Measurements from ENCODE around the gene HOXD9. TPM values are rescaled to one million over a fixed set of nuclear protein-coding genes. Genes with fewer than 3 reads are reported as not detected.

The HOXD9 gene
- total and polyA plus RNA-seq, 8 donors, result 0.18 to 0.76 (median 0.49) TPM; not detected in 4

DNA sequence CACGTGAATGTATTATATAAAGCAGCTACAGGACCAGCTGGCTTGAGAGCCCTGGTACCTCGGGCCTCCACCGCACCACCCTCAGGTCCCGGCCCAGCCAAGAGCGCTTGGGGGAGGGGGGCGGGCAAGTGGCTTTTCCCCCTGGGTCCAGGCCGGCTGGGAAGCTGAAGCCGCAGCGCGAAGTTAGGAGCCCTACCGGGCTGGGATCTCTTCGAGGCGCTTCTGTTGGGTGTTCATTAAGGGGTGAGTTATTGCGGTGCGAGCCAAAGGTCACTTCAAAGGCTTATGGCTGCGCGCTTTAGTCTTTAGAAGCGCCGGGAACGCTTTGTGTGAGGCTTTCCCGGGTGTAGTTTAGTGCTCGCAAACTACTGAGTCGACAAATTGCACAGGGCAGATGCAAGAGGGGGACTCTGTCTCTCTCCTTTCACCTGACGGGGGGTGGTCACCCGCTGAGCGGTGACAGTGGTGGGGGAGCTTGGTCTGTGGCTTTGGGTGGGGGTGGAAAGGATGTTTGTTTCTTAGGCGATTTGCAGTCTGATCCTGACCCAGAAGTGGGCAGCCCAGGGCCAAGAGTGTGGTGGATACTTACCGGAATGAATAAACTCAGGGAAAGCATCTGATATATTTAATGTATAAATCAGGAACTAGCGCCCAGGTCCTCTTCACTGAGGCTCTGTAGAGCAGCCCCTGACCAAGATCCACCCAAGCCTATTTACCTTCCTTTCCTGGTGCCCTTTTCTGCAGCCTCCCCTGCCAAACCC lies 40.6 kb downstream of the HOXD9 start:
- no peak for DNase-seq
- H3K4me3 ChIP-seq, result no peak overlapping the region
- 6 to 15% (median 11%) methylated on average over 29 of the region's 29 CpGs for WGBS, 5 donors
- H3K27me3 ChIP-seq, result peaks cover 33 to 100% (median 96%) of the 10 kb centered on the region in 3 donors
- peaks cover 12 to 59% (median 27%) of the 10 kb centered on the region in 4 donors for H3K4me1 ChIP-seq
- no peaks in the 10 kb centered on the region for H3K36me3 ChIP-seq
- no peak for TF ChIP-seq EP300 (IDR thresholded peaks at IDR 0.05)
- TF ChIP-seq POLR2A (IDR thresholded peaks at IDR 0.05), result no peak
- TF ChIP-seq POLR2AphosphoS5 (IDR thresholded peaks at IDR 0.05), result no peak
- TF ChIP-seq, protein P1, sequence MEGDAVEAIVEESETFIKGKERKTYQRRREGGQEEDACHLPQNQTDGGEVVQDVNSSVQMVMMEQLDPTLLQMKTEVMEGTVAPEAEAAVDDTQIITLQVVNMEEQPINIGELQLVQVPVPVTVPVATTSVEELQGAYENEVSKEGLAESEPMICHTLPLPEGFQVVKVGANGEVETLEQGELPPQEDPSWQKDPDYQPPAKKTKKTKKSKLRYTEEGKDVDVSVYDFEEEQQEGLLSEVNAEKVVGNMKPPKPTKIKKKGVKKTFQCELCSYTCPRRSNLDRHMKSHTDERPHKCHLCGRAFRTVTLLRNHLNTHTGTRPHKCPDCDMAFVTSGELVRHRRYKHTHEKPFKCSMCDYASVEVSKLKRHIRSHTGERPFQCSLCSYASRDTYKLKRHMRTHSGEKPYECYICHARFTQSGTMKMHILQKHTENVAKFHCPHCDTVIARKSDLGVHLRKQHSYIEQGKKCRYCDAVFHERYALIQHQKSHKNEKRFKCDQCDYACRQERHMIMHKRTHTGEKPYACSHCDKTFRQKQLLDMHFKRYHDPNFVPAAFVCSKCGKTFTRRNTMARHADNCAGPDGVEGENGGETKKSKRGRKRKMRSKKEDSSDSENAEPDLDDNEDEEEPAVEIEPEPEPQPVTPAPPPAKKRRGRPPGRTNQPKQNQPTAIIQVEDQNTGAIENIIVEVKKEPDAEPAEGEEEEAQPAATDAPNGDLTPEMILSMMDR (IDR thresholded peaks at IDR 0.05), result no peak
- H3K27ac ChIP-seq, result no peak overlapping the region
- peaks cover 0 to 12% (median 3%) of the 10 kb centered on the region in 4 donors for H3K9me3 ChIP-seq
- intact Hi-C loops (cut with DNase I; ENCODE audit: low total_unique reads), result no loop called here

DNA sequence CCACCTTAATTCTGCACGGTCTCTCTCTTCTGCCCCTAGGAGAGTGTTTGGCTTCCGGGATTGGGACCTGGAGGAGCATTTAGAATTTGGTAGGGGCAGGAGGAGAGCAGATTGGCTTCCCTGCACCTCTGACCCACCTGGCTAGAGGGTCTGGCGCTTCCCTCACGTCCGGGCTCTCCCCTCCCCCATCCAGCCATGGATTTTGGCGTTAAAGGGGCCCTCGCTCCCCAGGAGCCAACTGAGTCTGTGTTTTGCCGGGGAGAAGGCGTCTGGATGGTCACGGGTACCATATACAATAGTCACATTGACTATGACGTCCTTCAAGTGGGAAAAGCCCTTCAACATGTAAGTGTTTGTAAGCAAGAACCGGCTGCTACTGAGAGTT lies 41.1 kb downstream of the HOXD9 start:
- intact Hi-C loops (cut with DNase I; ENCODE audit: low total_unique reads), result no loop called here
- H3K27me3 ChIP-seq, result peaks cover 33 to 100% (median 96%) of the 10 kb centered on the region in 3 donors

DNA sequence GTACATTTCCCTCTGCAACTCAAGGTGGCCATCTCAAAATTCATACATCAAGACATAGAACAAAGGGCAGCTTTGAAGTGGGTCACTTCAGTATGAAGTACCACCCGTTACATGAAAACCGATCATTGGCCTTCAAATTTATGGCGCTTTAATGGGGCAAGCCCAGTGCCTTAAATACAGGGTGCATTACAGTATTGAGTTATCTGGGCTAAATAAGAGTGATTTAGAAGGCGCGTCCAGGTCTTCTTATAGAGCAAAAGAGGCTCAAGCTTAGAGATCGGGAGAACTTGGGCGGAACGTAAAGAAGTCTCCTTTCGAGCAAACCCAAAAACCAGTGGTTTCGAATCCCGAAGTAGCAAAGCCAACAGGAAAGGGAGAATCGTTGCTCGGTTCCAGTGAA lies 41.7 kb downstream of the HOXD9 start:
- TF ChIP-seq EP300 (IDR thresholded peaks at IDR 0.05) (no peak), POLR2AphosphoS5 (IDR thresholded peaks at IDR 0.05) (no peak), POLR2A (IDR thresholded peaks at IDR 0.05) (no peak)
- TF ChIP-seq, protein P1 (IDR thresholded peaks at IDR 0.05), result no peak
- no peak overlapping the region for H3K27ac ChIP-seq
- H3K36me3 ChIP-seq, result no peaks in the 10 kb centered on the region
- H3K27me3 ChIP-seq, result peaks cover 28 to 100% (median 96%) of the 10 kb centered on the region in 3 donors
- DNase-seq, result no peak
- 14 to 28% (median 20%) methylated on average over 13 of the region's 13 CpGs for WGBS, 5 donors
- no peak overlapping the region for H3K4me3 ChIP-seq
- peaks cover 0 to 12% (median 3%) of the 10 kb centered on the region in 4 donors for H3K9me3 ChIP-seq
- intact Hi-C loops (cut with DNase I; ENCODE audit: low total_unique reads), result no loop called here
- H3K4me1 ChIP-seq, result peaks cover 12 to 48% (median 22%) of the 10 kb centered on the region in 4 donors

More for the DNA sequence above, 41.1 kb downstream of the HOXD9 start:
- TF ChIP-seq, protein P1 (IDR thresholded peaks at IDR 0.05), result no peak
- TF ChIP-seq POLR2A (IDR thresholded peaks at IDR 0.05), result no peak
- no peak for TF ChIP-seq EP300 (IDR thresholded peaks at IDR 0.05)
- no peak for TF ChIP-seq POLR2AphosphoS5 (IDR thresholded peaks at IDR 0.05)
- peaks cover 0 to 12% (median 3%) of the 10 kb centered on the region in 4 donors for H3K9me3 ChIP-seq
- WGBS, 5 donors, result 7 to 18% (median 8%) methylated on average over 12 of the region's 12 CpGs
- no peak overlapping the region for H3K4me3 ChIP-seq
- H3K27ac ChIP-seq, result no peak overlapping the region
- no peak for DNase-seq
- H3K36me3 ChIP-seq, result no peaks in the 10 kb centered on the region
- H3K4me1 ChIP-seq, result peaks cover 12 to 53% (median 24%) of the 10 kb centered on the region in 4 donors

DNA sequence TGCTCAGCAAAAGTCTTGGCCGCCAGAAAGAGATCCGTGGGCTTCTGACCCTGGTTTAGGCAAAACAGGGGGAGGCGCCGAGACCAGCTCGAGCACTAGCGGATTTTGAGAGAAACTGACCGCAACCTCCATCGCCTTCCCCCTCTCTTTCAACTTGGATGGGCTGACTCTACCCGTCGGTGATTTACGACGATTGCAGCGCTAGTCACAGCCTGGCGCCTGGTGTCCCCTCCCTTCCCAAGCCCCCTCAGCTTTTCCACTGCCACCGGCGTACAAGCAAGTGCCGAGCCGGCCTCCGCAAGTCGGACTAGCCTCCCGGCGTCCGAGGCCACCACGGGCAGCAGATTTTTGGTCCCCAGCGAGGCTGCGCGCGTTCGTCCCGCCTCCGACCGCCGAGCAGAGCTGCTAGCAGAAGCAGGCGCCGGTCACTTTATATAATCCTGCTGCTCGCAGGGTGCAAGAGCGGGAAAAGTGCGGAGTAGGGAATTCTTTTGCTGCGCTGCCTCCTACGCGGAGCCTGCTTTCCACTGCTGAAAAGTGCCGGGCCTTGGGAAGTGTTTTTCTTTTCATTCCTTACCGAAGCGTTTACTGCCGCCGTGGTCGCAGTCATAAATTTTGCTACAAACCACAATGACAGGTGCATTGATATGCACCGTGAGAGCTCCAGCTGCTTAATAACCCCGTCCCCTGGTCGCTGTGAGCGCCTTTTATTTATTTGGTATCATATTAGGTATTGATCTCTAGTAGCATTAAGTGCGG lies 42.3 kb downstream of the HOXD9 start:
- TF ChIP-seq POLR2AphosphoS5 (IDR thresholded peaks at IDR 0.05) (no peak), POLR2A (IDR thresholded peaks at IDR 0.05) (no peak)
- TF ChIP-seq, protein P1 (IDR thresholded peaks at IDR 0.05), result no peak
- intact Hi-C loops (cut with DNase I; ENCODE audit: low total_unique reads), result no loop called here
- peaks cover 0 to 12% (median 3%) of the 10 kb centered on the region in 4 donors for H3K9me3 ChIP-seq
- no peak overlapping the region for H3K4me3 ChIP-seq
- no peaks in the 10 kb centered on the region for H3K36me3 ChIP-seq
- DNase-seq, result no peak
- H3K4me1 ChIP-seq, result peaks cover 8 to 42% (median 18%) of the 10 kb centered on the region in 4 donors
- no peak overlapping the region for H3K27ac ChIP-seq
- peaks cover 26 to 100% (median 95%) of the 10 kb centered on the region in 3 donors for H3K27me3 ChIP-seq
- WGBS, 5 donors, result 8 to 22% (median 10%) methylated on average over 35 to 52 of the region's 52 CpGs

Measured in stomach (tissue), 9 donors.